ENCODE data around the gene SHMT2.

The SHMT2 gene

GRCh38 chr12:57185906-57186508, 43.5 kb upstream of the SHMT2 start:
- no peak for TF ChIP-seq CTCF (IDR thresholded peaks at IDR 0.05)

GRCh38 chr12:57187222-57188089, 42.1 kb upstream of the SHMT2 start:
- TF ChIP-seq CTCF (IDR thresholded peaks at IDR 0.05) = no peak

- no peak for TF ChIP-seq CTCF (IDR thresholded peaks at IDR 0.05)
Measured at GRCh38 chr12:57188090-57188425, 41.5 kb upstream of the SHMT2 start.

GRCh38 chr12:57190037-57190436, 39.5 kb upstream of the SHMT2 start:
- TF ChIP-seq CTCF (IDR thresholded peaks at IDR 0.05) = no peak

- no peak for TF ChIP-seq CTCF (IDR thresholded peaks at IDR 0.05)
Measured at GRCh38 chr12:57190821-57191220, 38.7 kb upstream of the SHMT2 start.

GRCh38 chr12:57191410-57191809, 38.1 kb upstream of the SHMT2 start:
- no peak for TF ChIP-seq CTCF (IDR thresholded peaks at IDR 0.05)

- TF ChIP-seq CTCF (IDR thresholded peaks at IDR 0.05) = no peak
Measured at GRCh38 chr12:57192920-57193319, 36.6 kb upstream of the SHMT2 start.
